KMS-11 (cell line): ENCODE results near the gene PAAF1.

ENCODE experiments used
- H2AFZ ChIP-seq: fragments of 200-600 bp; sonication (generic); 2 replicates; pipeline ENCODE4 v1.6.1; 2016; ENCODE audit warnings: antibody characterized with exemption, mixed run types, low read depth
- H3K27ac ChIP-seq: fragments of 200-600 bp; sonication (generic); 2 replicates; pipeline ENCODE4 v1.6.1; 2016; ENCODE audit warnings: mild to moderate bottlenecking, mixed run types
- H3K27me3 ChIP-seq: fragments of 200-600 bp; sonication (generic); 2 replicates; pipeline ENCODE4 v1.6.1; 2017; ENCODE audit warnings: mild to moderate bottlenecking, low read depth, mixed run types, moderate library complexity; ENCODE audit not compliant: insufficient read depth
- H3K36me3 ChIP-seq: fragments of 200-600 bp; sonication (generic); 2 replicates; pipeline ENCODE4 v1.6.1; 2017; ENCODE audit warnings: mild to moderate bottlenecking, mixed run types; ENCODE audit not compliant: insufficient read depth
- H3K4me1 ChIP-seq: fragments of 200-600 bp; sonication (generic); 2 replicates; pipeline ENCODE4 v1.6.1; 2016; ENCODE audit warnings: mild to moderate bottlenecking, low read depth, mixed run types; ENCODE audit not compliant: poor library complexity, severe bottlenecking
- H3K4me2 ChIP-seq: fragments of 200-600 bp; sonication (generic); 2 replicates; pipeline ENCODE4 v1.7.0; 2016; ENCODE audit warnings: mild to moderate bottlenecking, mixed run types
- H3K4me3 ChIP-seq: fragments of 200-600 bp; sonication (generic); IDR thresholded peaks from 2 replicates; pipeline ENCODE4 v1.6.1; 2017; ENCODE audit warnings: low read depth, low read length, mixed read lengths; ENCODE audit not compliant: insufficient read depth
- H3K79me2 ChIP-seq: fragments of 200-600 bp; sonication (generic); 2 replicates; pipeline ENCODE4 v1.6.1; 2016; ENCODE audit warnings: low read depth, mixed run types; ENCODE audit not compliant: insufficient read depth
- H3K9ac ChIP-seq: fragments of 200-600 bp; sonication (generic); 2 replicates; pipeline ENCODE4 v1.6.1; 2016; ENCODE audit warnings: mild to moderate bottlenecking, mixed run types
- H4K20me1 ChIP-seq: fragments of 200-600 bp; sonication (generic); 2 replicates; pipeline ENCODE4 v1.6.1; 2016; ENCODE audit warnings: mild to moderate bottlenecking, mixed run types; ENCODE audit not compliant: insufficient read depth
- TF ChIP-seq, protein P1 (sequence below): fragments of 200-600 bp; sonication (generic); conservative IDR thresholded peaks from 2 replicates; pipeline ENCODE4 v1.6.1; 2017; ENCODE audit warnings: low read depth, mild to moderate bottlenecking, antibody characterized with exemption, low read length, moderate library complexity, mixed read lengths

PAAF1 gene

GRCh38 chr11:73965076-73965763, 88.4 kb downstream of the PAAF1 start:
- no peak overlapping the region for H3K27ac ChIP-seq
- no peak overlapping the region for H3K9ac ChIP-seq
- TF ChIP-seq, protein P1, sequence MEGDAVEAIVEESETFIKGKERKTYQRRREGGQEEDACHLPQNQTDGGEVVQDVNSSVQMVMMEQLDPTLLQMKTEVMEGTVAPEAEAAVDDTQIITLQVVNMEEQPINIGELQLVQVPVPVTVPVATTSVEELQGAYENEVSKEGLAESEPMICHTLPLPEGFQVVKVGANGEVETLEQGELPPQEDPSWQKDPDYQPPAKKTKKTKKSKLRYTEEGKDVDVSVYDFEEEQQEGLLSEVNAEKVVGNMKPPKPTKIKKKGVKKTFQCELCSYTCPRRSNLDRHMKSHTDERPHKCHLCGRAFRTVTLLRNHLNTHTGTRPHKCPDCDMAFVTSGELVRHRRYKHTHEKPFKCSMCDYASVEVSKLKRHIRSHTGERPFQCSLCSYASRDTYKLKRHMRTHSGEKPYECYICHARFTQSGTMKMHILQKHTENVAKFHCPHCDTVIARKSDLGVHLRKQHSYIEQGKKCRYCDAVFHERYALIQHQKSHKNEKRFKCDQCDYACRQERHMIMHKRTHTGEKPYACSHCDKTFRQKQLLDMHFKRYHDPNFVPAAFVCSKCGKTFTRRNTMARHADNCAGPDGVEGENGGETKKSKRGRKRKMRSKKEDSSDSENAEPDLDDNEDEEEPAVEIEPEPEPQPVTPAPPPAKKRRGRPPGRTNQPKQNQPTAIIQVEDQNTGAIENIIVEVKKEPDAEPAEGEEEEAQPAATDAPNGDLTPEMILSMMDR: no peak
- H3K27me3 ChIP-seq: no peaks in the 10 kb centered on the region
- no peak overlapping the region for H3K4me3 ChIP-seq
- H3K36me3 ChIP-seq: no peaks in the 10 kb centered on the region
- H4K20me1 ChIP-seq: no peaks in the 10 kb centered on the region
- no peak overlapping the region; the same call in 1 of the 2 replicates for H2AFZ ChIP-seq
- H3K79me2 ChIP-seq: no peaks in the 10 kb centered on the region
- peak overlapping the region; percentile 10; the same call in 1 of the 2 replicates for H3K4me2 ChIP-seq
- no peaks in the 10 kb centered on the region for H3K4me1 ChIP-seq

DNA sequence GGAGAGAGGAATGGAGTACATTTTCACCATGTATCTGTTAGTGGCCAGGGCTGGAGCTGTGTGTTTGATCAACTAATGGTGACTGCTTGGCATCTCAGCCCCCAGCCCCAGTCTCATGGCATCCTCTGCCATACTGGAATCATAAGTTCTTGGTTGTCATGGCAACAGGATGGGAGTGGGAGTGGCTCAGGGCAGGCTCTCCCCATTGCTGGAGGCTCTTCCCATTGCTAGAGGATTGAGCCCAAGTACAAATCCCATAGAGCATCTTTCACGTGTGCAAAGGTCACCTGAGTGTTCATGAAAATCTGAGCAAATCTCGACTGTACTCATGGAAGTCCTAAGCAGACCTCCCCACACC, 88.9 kb downstream of the PAAF1 start:
- no peaks in the 10 kb centered on the region for H3K4me1 ChIP-seq
- no peak overlapping the region for H3K4me2 ChIP-seq
- no peak overlapping the region for H3K4me3 ChIP-seq
- H2AFZ ChIP-seq: no peak overlapping the region
- no peak overlapping the region for H3K9ac ChIP-seq
- no peak overlapping the region for H3K27ac ChIP-seq
- H3K79me2 ChIP-seq: no peaks in the 10 kb centered on the region
- H4K20me1 ChIP-seq: no peaks in the 10 kb centered on the region
- H3K36me3 ChIP-seq: no peaks in the 10 kb centered on the region
- TF ChIP-seq, protein P1: no peak
- no peaks in the 10 kb centered on the region for H3K27me3 ChIP-seq

GRCh38 chr11:73968356-73968966, 91.7 kb downstream of the PAAF1 start:
- H2AFZ ChIP-seq: no peak overlapping the region
- no peaks in the 10 kb centered on the region for H4K20me1 ChIP-seq
- peaks cover 3% of the 10 kb centered on the region for H3K4me1 ChIP-seq
- H3K79me2 ChIP-seq: no peaks in the 10 kb centered on the region
- TF ChIP-seq, protein P1: no peak
- H3K4me3 ChIP-seq: no peak overlapping the region
- H3K4me2 ChIP-seq: no peak overlapping the region
- no peaks in the 10 kb centered on the region for H3K36me3 ChIP-seq
- H3K9ac ChIP-seq: no peak overlapping the region
- no peaks in the 10 kb centered on the region for H3K27me3 ChIP-seq
- no peak overlapping the region for H3K27ac ChIP-seq

DNA sequence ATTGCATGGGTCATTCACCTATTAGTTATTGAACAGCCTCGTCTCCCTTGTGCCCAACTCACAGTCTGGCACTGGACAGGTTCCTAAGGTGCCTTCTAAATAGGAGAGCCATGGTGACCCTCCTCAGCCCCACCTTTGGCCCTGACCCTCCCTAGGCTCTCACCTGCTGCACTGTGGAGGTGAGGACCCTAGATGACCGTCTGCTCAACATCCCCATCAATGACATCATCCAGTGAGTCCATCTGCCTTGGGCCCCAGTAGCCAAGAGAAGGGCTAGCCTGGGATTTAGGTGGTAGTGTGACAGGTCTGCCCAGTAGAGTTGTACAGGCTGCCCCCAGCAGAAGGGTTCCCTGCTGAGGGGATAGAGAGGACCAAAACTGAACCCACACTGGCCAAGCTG, 92.3 kb downstream of the PAAF1 start:
- Histone ChIP-seq H3K27me3 (no peaks in the 10 kb centered on the region), H3K4me3 (no peak overlapping the region), H3K9ac (no peak overlapping the region), H2AFZ (no peak overlapping the region), H3K4me1 (peaks cover 9% of the 10 kb centered on the region), H4K20me1 (no peaks in the 10 kb centered on the region), H3K36me3 (no peaks in the 10 kb centered on the region), H3K4me2 (no peak overlapping the region), H3K27ac (no peak overlapping the region), H3K79me2 (no peaks in the 10 kb centered on the region)
- TF ChIP-seq, protein P1: no peak
